Measurements from ENCODE around the gene ZNF839.
A peak's percentile ranks its signal among the peaks of the same experiment; 100 is the strongest.
"Not testable (repeated sequence)": the region's sequence is repeated elsewhere in the genome, so short reads cannot be mapped to it uniquely, and the experiment has no call there.

The ZNF839 gene

DNA sequence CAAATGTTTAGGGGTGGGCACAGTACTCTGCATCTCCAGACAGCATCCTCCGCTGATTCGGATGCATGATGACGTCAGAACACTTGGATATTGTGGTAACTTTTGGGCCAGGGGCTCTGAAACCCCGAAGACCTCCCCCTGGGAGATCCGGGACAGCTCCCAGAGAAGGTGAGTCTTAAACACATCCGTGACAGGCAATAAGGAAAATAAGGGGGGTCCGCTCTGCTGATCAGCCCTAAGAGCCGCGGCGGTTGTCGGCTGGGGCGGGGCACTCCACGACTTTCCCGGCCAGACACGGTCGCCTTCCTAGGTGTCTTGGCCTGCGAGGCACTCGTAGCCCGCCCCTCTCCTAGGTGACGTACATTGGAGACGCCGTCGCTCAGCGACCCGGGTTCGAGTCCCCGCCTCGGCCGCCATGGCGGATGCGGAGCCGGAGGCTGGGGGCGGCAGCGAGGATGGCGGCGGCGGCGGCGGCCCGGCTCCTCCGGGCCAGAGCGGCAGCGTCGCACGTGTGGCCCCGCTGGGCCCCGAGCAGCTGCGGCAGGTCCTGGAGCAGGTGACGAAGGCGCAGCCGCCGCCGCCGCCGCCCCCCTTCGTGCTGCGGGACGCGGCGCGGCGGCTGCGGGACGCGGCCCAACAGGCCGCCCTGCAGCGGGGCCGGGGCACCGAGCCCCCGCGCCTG lies at the start of gene ZNF839:
TSS of gene ZNF839 (plus strand) at position 396 of the 682 bp plus-strand sequence. CDS start at position 416, 20 bp downstream.
- DNase-seq (ENCODE audit: low read depth): no peak

DNA sequence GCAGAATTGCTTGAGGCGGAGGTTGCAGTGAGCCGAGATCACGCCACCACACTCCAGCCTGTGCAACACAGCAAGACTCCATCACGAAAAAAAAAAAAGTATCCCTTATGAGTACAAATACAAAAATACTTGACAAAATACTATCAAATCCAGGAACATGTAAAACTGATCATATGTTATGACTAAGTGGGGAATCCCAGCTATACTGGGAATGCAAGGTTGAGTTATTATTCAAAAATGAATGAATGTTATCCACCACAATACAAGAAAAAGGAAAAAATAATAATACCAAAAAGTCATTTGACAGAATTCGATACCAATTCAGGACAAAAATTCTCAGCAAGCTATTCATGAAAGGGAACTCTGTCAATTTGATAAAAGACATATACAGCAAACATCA lies 47.2 kb upstream of the ZNF839 start:
- no peak for DNase-seq (ENCODE audit: low read depth)

DNA sequence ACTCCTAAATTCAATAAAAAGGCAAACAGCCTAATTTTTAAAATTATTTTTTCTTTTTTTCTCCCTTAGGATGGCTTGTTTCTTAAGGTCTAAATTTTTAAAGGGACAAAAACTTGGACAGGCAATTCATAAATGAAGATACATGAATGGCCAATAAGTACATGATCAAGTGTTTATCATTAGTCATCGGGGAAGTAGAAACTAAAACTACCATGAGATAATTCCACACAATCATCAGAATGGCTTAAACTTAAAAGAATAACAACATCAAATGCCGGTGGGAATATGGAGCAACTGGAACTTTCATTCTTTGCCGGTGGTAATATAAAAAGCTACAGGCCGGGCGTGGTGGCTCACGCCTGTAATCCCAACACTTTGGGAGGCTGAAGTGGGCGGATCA lies 43.7 kb upstream of the ZNF839 start:
- no peak for DNase-seq (ENCODE audit: low read depth)

DNA sequence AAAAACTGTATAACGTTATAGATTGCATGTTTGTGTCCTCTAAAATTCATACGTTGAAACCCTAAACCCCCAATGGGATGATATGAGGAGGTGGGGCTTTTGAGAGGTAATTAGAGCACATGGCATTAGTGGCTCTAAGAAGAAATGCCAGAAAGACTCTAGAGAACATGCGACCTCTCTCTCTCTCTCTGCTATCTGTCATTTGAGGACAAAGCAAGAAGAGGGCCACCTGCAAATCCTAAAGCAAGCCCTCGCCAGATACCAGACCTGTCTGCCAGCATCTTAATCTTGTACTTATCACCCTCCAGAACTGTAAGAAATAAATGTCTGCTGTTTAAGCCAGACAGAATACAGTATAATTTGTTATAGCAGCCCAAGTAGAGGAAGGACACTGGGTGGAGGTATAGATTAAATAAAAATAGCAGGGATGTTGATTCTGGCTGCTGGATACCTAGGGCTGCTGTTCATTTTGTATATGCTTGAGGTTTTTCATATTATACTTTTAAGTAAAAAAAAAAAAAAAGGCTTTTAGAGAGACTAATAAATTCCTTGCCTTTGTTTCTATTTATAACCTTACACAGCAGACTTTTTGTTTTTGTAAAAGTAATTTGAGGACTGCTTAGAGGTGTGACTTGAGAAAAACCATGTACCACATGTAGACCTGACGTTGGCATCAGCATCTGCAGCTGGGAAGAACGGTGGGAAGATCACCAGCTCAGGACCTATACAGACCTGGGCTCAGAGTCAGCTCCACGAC lies 41.5 kb upstream of the ZNF839 start:
- DNase-seq (ENCODE audit: low read depth): no peak

DNA sequence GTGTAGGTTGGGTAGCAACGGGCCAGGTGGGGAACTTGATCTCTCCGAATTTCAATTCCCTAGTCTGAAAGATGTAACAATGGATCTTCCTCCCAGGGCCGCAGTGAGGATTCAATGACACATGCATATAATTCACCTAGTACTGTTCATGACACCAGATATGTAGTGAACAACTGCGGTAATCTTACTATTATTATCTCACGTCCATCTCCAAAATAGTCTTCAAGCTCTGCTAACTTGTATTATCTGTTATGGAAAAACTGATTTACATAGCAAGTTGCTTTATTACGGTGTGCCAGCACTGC lies 41.0 kb upstream of the ZNF839 start:
- DNase-seq (ENCODE audit: low read depth): no peak

DNA sequence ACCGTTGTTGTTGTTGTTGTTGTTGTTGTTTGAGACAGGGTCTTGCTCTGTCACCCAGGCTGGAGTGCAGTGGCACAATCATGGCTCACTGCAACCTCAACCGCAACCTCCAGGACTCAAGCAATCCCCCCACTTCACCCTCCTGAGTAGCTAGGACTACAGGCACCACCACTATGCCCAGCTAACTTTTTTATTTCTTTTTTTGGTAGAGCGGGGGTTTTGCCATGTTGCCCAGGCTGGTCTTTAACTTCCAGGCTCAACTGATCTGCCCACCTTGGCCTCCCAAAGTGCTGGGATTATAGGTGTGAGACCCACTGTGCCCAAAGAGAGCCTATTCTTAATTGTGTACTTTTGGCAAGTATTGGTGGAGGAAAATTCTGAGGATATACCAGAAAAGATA lies 40.3 kb upstream of the ZNF839 start:
- DNase-seq (ENCODE audit: low read depth): no peak

DNA sequence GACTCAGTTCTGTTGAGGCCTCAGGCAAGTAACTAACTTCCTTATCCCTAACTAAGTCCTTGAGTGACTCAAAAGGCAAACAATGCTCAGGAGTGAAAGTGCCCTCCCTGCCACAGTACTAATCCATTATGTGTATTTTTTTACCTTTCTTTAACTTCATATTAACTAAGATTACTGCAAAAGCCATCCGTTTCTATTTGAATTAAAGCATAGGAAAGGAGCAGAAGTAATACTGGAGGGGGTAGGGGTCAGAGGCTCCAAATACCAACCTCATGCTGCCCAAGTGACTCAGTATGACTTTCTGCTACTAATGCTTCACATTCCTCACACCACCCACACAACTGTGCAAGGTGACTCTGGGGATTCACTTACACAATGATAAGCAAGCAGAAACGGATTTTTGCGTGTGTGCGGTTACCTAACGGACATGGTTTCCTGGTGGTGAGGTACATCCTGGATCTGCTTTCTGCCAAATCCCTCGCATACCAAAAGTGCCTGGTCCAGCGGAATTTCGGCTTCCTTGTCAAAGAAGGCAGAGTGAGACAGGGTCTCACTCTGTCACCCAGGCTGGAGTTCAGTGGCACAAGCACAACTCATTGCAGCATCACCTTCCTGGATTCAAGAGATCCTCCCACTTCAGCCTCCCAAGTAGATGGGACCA lies 39.7 kb upstream of the ZNF839 start:
- DNase-seq (ENCODE audit: low read depth): peak; percentile 99

DNA sequence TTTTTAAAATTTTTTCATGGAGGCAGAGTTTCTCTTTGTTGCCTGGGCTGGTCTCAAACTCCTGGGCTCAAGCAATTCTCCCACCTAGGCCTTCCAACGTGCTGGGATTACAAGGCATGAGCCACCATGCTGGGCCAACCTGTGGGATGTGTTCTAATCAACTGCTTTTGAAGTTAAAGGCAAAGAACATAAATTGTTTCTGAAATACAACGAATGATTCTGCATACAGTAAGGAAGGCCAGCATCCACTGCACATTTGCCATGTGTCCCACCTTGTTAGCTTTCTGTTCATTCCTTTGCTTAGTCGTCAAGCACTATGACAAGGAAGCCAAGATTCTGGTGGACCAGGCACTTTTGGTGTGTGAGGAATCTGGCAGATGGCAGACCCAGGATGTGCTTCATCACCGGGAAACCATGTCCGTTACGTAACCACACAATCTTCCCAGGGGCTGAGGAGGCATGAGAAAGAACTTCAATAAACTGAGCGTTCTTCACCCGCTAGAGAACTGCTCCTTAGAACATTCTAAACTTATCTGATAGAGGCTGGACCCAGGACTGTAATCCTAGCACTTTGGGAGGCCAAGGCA lies 39.1 kb upstream of the ZNF839 start:
- peak; percentile 99 for DNase-seq (ENCODE audit: low read depth)

DNA sequence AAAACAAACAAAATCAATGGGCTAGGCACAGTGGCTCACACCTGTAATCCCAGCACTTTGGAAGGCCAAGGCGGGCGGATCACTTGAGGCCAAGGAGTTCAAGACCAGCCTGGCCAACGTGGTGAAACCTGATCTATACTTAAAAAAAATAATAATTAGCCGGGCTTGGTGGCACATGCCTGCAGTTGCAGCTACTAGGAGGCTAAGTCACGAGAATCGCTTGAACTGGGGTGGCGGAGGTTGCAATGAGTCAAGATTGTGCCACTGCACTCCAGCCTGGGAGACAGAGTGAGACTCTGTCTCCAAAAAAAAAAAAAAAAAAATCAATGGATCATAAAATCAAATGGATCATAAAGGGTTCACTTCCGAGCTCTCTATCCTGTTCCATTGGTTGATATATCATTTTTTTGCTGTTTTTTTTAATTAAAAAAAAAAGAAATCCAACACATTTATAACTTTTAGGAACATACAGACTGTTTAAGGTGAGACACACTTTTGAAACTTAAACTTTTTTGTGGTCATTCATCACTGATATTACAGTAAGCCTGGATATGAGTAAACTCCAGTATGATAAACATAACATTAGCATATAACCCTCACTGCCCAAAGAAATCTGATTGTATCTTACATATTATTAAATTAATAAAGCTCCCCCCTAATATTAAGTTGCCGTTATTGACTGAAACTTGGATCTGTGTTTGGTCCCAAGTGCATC lies 36.6 kb upstream of the ZNF839 start:
- no peak for DNase-seq (ENCODE audit: low read depth)

DNA sequence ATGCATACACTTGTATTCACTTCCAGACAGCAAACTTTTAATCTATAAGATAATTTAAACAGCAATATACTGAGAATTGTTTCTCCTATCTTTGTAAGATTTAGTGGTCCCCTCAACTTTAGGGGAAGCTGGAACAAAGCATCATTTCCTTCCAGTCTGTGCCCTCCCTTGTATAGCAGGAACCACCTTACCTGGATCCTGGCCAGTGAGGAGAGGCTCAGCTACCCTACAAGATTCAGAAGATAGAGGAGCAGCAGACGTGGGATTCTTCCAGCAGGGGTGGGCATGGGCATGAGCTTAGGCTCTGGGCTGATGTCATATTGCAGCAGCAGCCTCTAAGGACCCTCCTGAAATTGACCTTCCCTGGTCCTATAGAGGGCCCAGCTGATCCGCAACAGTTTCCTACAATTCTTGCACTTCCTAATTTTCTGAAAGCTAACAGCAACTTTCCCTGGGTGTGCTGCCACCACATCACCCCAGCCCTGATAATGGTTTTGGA lies 35.9 kb upstream of the ZNF839 start:
- DNase-seq (ENCODE audit: low read depth): no peak

DNA sequence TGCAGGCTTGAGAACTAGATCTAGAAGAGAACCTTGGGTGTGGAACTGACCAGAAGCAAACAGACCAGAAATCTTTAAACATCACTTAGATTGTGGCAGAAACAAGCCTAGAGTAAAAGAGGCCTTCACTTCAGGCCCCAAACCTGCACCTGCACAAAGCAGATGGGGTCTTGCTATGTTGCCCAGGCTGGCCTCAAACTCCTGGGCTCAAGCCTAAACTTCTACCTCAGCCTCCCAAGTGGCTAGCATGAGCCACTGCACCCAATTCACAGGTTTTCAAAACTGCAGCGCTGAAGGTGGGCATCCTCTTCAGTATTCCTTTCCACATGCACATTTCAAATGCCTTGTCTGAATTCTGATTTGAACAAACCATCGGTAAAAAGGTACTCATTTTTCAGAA lies 34.4 kb upstream of the ZNF839 start:
- no peak for DNase-seq (ENCODE audit: low read depth)

DNA sequence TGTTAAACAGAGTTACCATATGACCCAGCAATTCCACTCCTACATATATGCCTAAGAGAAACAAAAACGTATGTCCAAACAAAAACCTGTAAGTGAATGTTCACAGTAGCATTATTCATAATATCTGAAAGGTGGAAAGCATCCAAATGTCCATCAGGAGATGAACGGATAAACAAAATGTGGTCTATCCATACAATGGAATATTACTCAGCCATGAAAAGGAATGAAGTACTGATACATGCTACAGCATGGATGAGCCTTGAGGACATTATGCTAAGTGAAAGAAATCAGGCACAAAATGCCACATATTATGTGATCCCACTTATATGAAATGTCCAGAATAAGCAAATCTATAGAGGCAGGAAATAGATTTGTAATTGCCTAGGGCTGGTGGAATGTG lies 31.4 kb upstream of the ZNF839 start:
- no peak for DNase-seq (ENCODE audit: low read depth)

DNA sequence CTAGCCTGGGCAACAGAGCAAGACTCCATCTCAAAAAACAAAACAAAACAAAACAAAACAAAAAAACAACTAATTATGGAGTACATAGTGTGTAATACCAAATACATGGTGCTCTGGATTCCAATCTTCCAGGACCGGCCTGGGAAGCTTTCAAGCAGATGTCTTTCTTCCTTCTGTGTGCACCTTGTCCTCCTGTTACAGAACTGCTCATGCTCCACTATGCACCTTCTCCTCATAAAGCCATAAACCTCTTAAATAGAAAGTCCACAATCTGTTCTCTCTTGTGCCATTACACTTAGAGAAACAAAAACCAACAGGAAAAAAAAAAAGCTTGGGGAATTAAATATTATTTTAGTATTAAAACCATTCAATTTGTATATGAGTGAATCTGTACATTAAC lies 27.1 kb upstream of the ZNF839 start:
- no peak for DNase-seq (ENCODE audit: low read depth)

DNA sequence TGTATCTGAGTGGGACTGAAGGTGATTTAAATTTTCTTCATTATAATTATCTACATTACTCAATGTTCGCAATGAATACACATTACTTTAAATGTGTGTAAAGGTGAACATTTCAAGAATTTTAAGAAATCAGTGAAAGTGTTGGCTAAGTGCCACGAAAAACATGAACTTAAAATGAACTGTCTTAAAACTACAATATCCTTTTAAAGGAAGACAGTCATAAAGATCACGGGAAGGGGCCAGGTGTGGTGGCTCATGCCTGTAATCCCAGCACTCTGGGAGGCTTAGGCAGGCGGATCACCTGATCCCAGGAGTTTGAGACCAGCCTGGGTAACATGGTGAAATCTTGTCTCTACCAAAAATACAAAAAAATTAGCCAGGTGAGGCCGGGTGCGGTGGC lies 25.8 kb upstream of the ZNF839 start:
- no peak for DNase-seq (ENCODE audit: low read depth)

DNA sequence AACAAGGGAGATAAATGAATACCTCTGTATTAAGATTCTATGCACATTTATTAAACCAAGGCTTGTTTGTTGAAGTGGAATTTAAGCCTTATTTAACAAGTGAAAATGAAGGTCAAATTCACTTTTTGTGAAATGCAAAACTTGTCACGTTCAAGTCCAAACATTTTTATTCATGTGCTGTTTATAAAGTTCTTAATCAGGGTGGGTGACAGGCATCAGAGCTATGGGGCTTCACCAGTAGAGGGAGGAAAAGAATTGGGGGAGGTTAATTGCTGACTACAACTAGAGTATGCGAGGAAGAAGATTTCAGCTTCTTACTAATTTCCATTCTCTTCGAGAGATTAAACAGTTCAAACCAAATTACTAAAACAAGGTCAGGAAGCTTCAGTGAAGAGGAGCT lies 24.3 kb upstream of the ZNF839 start:
- no peak for DNase-seq (ENCODE audit: low read depth)

DNA sequence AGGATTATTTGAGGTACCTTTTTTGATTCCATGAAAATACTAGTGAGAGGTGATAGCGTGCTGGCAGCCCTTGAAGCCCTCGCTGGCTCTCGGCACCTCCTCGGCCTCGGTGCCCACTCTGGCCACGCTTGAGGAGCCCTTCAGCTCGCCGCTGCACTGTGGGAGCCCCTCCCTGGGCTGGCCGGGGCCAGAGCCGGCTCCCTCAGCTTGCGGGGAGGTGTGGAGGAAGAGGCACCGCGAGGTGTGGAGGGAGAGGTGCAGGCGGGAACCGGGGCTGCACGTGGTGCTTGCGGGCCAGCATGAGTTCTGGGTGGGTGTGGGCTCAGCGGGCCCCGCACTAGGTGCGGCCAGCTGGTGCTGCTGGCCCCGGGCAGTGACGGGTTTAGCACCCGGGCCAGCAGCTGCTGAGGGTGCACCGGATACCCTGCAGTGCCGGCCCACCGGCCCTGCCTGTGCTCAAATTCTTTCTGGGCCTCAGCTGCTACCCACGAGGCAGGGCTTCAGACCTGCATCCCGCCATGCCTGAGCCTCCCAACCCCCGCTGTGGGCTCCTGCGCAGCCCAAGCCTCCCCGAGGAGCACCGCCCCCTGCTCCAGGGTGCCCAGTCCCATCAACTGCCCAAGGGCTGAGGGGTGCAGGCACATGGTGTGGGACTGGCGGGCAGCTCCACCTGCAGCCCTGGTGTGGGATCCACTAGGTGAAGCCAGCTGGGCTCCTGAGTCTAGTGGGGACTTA lies 21.9 kb upstream of the ZNF839 start:
- no peak for DNase-seq (ENCODE audit: low read depth)

DNA sequence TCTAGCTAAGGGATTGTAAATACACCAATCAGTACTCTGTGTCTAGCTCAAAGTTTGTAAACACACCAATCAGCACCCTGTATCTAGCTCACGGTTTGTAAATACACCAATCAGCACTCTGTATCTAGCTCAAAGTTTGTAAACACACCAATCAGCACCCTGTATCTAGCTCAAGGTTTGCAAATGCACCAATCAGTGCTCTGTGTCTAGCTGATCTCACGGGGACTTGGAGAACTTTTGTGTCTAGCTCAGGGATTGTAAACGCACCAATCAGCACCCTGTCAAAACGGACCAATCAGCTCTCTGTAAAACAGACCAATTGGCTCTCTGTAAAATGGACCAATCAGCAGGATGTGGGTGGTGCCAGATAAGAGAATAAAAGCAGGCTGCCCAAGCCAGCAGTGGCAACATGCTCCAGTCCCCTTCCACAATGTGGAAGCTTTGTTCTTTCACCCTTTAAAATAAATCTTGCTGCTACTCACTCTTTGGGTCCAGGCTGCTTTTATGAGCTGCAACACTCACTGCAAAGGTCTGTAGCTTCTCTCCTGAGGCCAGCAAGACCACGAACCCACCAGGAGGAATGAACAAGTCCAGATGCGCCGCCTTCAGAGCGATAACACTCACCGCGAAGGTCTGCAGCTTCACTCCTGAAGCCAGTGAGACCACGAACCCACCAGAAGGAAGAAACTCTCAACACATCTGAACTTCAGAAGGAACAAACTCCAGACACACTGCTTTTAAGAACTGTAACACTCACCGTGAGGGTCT lies 21.1 kb upstream of the ZNF839 start:
- DNase-seq (ENCODE audit: low read depth): not testable (repeated sequence)

DNA sequence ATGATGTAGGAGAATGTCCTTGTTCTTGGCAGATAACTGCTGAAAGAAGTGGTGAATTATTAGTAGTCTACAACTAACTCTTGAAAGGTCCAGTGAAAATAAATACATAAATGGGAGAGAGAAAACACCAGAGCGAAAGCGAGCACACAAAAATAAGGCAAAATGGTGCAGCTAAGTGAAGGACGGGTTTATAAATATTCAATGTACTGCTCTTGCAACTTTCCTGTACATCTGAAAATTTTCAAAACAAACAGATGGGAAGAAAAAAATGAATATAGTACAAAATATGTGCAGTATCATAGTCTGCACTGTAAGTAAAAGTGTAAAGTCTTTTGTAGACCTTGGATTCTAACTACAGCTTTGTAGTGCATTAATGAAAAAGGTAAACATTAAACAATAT lies 15.9 kb upstream of the ZNF839 start:
- no peak for DNase-seq (ENCODE audit: low read depth)

DNA sequence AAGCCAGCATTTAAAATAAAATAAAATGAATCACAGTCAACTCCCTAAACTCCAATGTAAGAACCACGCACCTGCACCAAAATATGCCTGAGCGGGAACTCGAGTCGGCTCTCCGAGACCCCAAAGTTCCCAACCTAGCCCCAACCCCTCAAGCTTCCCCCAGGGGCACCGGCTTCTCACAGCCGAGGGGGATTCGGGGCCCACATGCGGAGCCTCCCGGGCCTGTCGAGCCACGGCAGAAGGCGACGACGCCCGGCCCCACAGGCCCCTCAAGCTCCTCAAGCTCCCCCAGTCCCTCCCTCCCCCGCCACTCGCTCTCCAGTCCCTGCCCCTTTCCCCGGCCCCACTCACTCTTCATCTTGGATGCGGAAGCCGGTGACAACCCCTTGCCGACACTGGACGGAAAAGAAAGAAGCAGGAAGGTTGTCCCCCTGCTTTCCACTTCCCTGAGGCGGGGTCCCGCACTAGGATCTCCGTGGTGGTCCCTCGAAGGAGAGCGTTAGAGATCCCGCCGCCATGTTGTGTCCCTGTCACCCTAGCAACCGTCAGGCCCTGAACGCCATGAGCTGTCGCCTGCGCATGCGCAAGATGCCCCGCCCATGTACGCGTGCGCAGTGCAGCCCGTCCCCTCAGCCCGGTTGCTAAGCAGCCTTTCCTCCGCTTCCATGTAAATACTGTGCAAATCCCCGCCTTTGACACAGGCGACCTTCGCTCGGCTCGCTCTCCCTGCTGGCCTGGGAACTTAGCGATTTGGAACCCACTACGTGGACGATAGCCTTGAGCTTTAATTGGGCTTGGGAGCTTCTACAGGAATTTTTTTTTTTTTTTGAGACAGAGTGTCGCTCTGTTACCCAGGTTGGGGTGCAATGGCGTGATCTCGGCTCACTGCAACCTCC lies 14.7 kb upstream of the ZNF839 start, which contains the start of gene MOK:
TSS of gene MOK (minus strand) at position 554 of the 896 bp plus-strand sequence. CDS start at position 358, 196 bp downstream.
- DNase-seq (ENCODE audit: low read depth): peak; percentile 88
